Adipose tissue (tissue), 3 donors: ENCODE measurements around the gene DGKI. TPM values are rescaled to one million over a fixed set of nuclear protein-coding genes. Genes with fewer than 3 reads are reported as not detected.

Experiments
- H3K27ac ChIP-seq: one replicate; pipeline ENCODE4 v1.5.1; 2013; ENCODE audit warnings: low read depth, low read length
- WGBS, 3 donors: extraction: QIAGEN DNeasy Blood & Tissue Kit; methylation state at CpG; one replicate each; pipeline ENCODE4 v1.1.7; 2013; 5-methylcytosine and 5-hydroxymethylcytosine counted together
- polyA plus RNA-seq, 3 donors: library from polyadenylated mRNA; stranded (reverse); fragments of 200-250 nt; gene quantifications; one replicate each; pipeline ENCODE4 v1.2.3, GENCODE V29; 2013
- donor health status: healthy with polysubstance abuse.
- donor health status: Bipolar disorder and iron deficiency.
- donor health status: healthy.

The DGKI gene
- polyA plus RNA-seq, 3 donors = 0.03 to 0.22 (median 0.21) TPM

- 76 to 82% (median 81%) methylated on average over 1 of the region's 1 CpG for WGBS, 3 donors
- H3K27ac ChIP-seq = no peak overlapping the region
These were observed 33.2 kb downstream of the DGKI start for GRCh38 chr7:137813541-137813940.

GRCh38 chr7:137810248-137810647 lies 36.5 kb downstream of the DGKI start:
- WGBS, 3 donors = 77 to 83% (median 79%) methylated on average over 2 of the region's 2 CpGs
- H3K27ac ChIP-seq = no peak overlapping the region

DNA sequence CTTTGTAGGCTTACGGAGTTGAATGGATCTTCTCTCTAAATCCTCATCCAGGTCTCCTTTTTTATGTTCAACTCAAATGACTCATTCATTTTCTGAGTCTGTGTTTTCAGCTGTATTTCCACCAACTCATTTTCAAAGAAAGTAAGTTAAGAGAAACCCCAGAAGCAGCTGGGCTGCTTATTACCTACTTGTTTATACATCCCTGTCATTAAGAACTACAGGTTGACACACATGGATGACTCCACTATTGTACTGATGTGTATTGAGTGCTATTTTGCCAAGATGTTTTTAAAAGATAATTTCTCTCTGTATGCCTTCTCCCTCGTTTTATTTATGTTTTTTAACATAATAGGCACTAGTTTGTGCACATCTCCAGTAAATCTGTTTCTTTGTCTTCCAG lies 41.9 kb downstream of the DGKI start:
- WGBS, 3 donors = 63% methylated on average over 2 of the region's 2 CpGs
- no peak overlapping the region for H3K27ac ChIP-seq

GRCh38 chr7:137801491-137801890 lies 45.3 kb downstream of the DGKI start:
- no peak overlapping the region for H3K27ac ChIP-seq
- 68 to 91% (median 71%) methylated on average over 1 of the region's 1 CpG for WGBS, 3 donors

DNA sequence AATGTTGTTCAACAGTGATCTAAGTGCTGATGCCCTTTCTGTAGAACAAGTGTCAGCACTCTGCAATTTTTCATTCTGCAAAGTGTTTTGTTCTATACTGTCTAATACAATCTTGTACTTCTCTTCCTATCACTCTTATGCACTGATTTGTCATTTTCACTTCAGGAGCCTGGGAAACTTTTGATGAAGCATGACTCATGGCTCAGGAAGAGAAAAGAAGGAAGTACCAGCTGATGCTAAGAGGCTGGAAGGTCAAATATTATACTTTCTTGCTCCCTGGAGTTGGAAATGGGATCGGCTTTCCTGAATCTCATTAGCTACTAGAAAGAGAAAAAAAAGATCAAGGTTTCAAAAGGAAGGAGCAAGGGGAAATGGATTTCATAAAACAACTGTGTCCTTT lies 45.8 kb downstream of the DGKI start:
- 50 to 57% (median 55%) methylated on average over 1 of the region's 1 CpG for WGBS, 3 donors
- no peak overlapping the region for H3K27ac ChIP-seq

GRCh38 chr7:137798073-137798763 lies 48.6 kb downstream of the DGKI start:
- no peak overlapping the region for H3K27ac ChIP-seq
- WGBS, 3 donors = 77 to 88% (median 86%) methylated on average over 4 of the region's 4 CpGs

DNA sequence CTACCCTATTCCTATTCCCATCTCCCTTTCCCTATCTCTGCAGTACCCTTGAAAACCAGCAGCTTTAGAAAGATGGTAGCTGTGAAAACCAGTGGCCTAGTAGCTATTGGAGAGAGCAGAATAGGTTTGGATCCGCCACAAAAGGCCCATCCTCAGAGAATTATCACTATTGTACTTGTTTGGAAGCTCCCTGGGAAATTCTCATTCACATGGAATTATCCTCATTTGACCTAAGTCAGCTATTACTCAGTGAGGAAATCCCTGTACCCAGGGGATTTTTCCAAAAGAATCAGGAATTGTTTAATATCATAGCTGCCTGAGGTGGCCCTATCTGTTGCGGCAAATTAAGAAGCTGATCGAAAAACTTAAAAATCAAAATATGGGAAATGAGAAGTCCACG lies 51.6 kb downstream of the DGKI start:
- no peak overlapping the region for H3K27ac ChIP-seq
- 82 to 88% (median 82%) methylated on average over 4 of the region's 4 CpGs for WGBS, 3 donors

GRCh38 chr7:137791930-137792329 lies 54.8 kb downstream of the DGKI start:
- 78 to 88% (median 85%) methylated on average over 2 of the region's 2 CpGs for WGBS, 3 donors
- H3K27ac ChIP-seq = no peak overlapping the region

GRCh38 chr7:137790828-137791227 lies 55.9 kb downstream of the DGKI start:
- no peak overlapping the region for H3K27ac ChIP-seq

DNA sequence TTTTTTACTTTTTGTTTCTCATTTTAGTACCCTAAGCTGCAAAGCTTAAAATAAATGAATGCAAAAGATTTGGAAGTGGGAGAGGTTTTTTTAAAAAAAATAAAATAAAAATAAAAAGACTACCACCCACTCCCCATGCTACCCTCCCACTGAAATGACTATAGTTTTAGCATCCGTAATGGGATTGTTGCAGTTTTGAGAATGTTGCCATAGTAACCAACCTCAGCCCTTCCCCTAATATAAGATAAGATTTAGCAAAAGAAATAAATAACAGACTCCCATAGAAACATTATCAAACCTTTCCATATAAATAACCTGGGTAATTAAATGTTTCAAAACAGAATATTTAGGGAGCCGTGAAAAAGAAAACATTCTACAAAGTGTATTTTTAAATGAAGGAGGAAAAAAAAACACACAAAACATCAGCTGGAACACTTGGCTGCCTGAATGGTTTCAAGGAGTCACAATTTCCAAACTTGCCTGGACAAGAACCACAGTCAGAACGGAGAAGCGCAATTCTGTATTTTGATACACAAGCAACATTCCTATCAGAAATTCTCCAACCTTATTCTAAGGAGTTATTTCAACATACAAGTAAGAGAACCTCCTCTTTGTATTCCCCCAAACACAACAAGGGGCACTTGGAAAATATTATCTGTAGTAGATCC lies 57.4 kb downstream of the DGKI start:
- no peak overlapping the region for H3K27ac ChIP-seq
- WGBS, 3 donors = 64 to 84% (median 68%) methylated on average over 4 of the region's 4 CpGs

GRCh38 chr7:137787301-137787976 lies 59.3 kb downstream of the DGKI start:
- H3K27ac ChIP-seq = no peak overlapping the region
- WGBS, 3 donors = 57 to 60% (median 58%) methylated on average over 3 of the region's 3 CpGs

DNA sequence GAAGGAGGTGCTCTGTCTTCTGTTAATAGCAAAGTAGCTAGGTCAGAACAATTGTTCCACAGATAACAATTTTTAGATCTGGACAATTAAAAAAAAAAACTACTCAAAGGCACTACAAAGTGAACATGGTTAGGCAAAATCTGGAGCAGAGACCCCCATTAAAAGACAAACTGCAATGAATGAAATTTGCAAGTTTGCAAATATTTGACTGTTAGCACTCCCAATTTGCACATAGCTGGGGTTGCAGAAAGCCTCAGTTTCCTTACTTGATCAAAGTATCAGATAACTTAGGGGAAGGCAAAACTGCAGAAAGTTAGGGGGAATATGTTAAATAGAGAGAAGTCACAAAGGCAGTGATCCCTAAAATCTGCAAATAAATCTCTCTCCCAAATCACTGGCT lies 68.3 kb downstream of the DGKI start:
- H3K27ac ChIP-seq = no peak overlapping the region

DNA sequence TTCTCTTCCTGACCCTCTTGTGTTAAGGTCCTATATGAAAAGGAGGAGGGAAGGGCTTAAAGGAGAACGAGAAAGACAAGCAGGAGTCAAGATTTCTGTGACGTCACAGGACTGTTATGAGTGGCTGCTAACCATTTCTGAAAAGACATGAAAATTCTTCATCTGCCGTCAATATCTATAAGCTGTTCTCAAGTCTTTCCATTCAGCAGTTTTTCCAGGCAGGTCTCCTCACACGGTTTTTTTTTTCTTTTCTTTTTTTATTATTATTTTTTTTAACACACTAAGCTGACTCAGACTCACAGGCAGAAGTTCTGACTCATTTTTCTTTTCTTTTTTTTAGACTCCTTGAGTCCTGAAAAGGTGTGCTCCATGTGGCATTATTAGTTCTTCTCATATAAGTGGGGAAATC lies 72.0 kb downstream of the DGKI start:
- 73 to 83% (median 76%) methylated on average over 4 of the region's 4 CpGs for WGBS, 3 donors
- no peak overlapping the region for H3K27ac ChIP-seq

- H3K27ac ChIP-seq = no peak overlapping the region
These were observed 74.0 kb downstream of the DGKI start for GRCh38 chr7:137772748-137773147.

DNA sequence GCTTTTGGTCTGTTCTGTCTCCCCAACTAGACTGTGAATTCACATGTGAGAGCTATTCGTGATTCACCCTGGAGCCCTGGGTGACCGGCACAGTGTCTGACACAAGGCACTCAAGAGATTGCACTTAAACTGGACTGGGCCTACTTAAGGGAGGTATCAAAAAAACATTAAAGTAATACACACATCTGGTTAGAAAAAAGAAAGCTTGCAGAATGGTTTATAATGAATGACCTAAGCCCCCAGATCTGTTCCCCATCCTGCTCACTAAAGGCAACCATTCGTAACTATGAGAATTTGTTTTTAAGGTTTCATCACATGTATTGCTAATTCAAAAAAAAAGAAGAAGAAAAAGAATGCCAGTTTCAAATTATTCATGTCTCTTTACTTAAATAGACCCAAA lies 74.5 kb downstream of the DGKI start:
- H3K27ac ChIP-seq = no peak overlapping the region
- WGBS, 3 donors = 62 to 88% (median 79%) methylated on average over 3 of the region's 3 CpGs

DNA sequence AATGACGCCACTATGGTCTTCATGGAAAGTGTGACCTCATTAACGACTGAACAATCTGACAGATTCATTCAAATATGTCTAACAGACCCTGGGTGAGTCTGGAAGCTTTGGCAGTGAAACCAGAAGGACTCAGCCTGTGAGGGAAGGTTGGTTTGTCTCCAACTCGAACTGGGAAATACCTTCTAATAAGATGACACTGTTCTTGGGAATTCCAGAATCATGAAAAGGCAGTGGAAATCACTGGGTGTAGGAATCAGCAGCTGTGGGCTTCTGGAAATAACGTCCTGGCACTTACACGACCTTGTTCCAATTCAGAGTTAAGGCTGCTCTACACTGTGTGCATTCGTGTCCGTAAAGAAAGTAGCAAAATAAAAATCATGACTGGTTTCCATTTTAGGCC lies 75.1 kb downstream of the DGKI start:
- H3K27ac ChIP-seq = no peak overlapping the region
- 74 to 83% (median 77%) methylated on average over 7 of the region's 7 CpGs for WGBS, 3 donors

- WGBS, 3 donors = 93 to 95% (median 93%) methylated on average over 5 of the region's 5 CpGs
- no peak overlapping the region for H3K27ac ChIP-seq
These were observed 75.5 kb downstream of the DGKI start for GRCh38 chr7:137771273-137771672.

DNA sequence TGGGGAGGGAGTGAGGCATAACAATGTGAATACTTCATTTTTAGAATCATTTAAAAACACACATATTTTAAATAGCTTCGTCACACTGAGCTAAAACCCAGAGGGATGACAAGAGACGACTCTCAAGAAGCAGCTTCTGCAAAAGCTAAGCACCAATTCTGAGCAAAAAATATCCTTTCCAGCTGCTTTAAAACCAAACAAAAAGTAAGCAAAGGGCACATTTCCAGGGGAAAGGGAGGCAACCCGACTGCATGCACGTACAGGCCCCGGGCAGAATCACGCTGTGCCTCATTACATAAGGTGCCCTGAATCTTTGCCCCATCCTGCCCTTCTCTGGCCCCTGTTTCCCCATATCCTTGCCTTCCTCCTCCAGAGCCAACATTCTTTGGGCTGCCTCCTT lies 78.4 kb downstream of the DGKI start:
- WGBS, 3 donors = 44 to 63% (median 50%) methylated on average over 6 of the region's 6 CpGs

DNA sequence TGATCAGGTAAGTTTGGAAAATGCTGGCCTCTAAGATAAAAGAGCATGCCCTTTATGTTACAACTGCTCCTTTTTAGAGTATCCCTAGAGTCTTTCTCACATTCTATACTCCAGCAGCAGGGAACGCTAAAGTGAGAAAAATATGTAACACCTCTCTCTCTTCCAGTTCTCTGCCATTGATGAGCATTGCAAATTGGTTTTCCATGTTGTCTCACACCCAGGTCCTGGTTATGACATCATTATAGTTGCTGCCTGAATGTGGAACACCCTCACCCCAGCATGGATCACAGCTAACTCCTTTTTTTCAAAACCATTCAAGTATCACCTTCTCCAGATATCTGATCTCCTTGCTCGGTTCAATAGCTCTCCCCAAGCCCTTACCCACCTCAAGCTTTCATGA lies 84.4 kb downstream of the DGKI start:
- no peak overlapping the region for H3K27ac ChIP-seq
- WGBS, 3 donors = 87 to 91% (median 91%) methylated on average over 2 of the region's 2 CpGs

More for the DNA sequence above, 78.4 kb downstream of the DGKI start:
- no peak overlapping the region for H3K27ac ChIP-seq

GRCh38 chr7:137760111-137760510 lies 86.7 kb downstream of the DGKI start:
- 23 to 74% (median 59%) methylated on average over 6 of the region's 6 CpGs for WGBS, 3 donors

More at GRCh38 chr7:137760111-137760510, 86.7 kb downstream of the DGKI start:
- H3K27ac ChIP-seq = no peak overlapping the region
